Skeletal muscle satellite cell (primary cell): ENCODE results near the gene DHRS2.

Experiments
- H3K27me3 ChIP-seq: 2 replicates; pipeline ENCODE4 v1.7.0; 2013; ENCODE audit warnings: low read length; ENCODE audit not compliant: control insufficient read depth, insufficient read depth
- H3K36me3 ChIP-seq: 2 replicates; pipeline ENCODE4 v1.7.0; 2013; ENCODE audit warnings: mild to moderate bottlenecking, control low read depth, low read length; ENCODE audit not compliant: insufficient read depth
- H3K4me1 ChIP-seq: 2 replicates; pipeline ENCODE4 v1.7.0; 2013; ENCODE audit warnings: low read length; ENCODE audit not compliant: control insufficient read depth, insufficient read depth
- H3K4me2 ChIP-seq: 2 replicates; pipeline ENCODE4 v1.7.0; 2013; ENCODE audit warnings: mild to moderate bottlenecking, low read length
- H3K4me3 ChIP-seq: 2 replicates; pipeline ENCODE4 v1.7.0; 2013; ENCODE audit warnings: low read length
- H3K9ac ChIP-seq: 2 replicates; pipeline ENCODE4 v1.7.0; 2013; ENCODE audit warnings: mild to moderate bottlenecking, low read depth, low read length, moderate library complexity
- H3K9me3 ChIP-seq: replicated peaks from 2 replicates; pipeline ENCODE4 v1.7.0; 2013; ENCODE audit warnings: mild to moderate bottlenecking, control low read depth, low read length

DHRS2 gene

DNA sequence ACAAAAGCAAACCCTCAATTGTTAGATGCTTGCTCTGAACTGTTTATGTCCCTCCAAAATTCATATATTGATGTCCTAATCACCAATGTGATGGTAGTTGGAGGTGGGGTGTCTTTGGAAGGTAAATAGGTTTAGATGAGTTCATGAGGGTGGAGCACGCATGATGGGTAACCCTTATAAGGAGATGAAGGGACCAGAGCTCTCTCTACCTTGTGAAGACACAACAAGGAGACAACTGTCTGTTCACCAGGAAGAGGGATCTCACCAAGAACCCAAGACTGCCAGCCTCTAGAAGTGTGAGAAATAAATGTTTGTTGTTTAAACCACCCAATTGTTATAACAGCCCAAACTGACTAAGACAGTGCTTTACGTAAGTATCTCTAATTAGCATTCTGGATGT lies 27.0 kb downstream of the DHRS2 start:
- no peaks in the 10 kb centered on the region for H3K36me3 ChIP-seq
- H3K9ac ChIP-seq = no peak overlapping the region
- peaks cover 61% of the 10 kb centered on the region for H3K27me3 ChIP-seq
- H3K4me2 ChIP-seq = no peak overlapping the region
- H3K9me3 ChIP-seq = no peaks in the 10 kb centered on the region
- no peak overlapping the region for H3K4me3 ChIP-seq
- no peaks in the 10 kb centered on the region for H3K4me1 ChIP-seq

DNA sequence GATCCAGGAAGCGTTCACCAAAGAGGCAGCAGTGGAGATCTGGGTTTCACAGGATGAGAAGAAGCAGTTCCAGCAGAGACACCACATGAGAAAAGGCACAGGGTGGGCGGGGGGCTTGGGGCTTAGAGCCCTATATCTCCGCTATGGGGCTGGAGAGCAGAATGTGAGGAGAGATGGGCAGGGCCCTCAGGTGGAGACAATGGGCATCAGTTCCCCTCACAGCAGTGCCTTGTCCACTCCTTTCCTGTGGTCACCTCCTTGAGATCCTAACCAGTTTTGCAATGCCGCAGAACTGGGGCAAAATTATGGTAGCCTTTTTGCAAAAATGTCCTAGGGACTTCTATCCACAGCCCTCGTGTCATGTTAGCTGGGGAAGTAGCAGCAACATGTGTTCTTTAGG lies 27.5 kb downstream of the DHRS2 start:
- H3K4me3 ChIP-seq = no peak overlapping the region
- peaks cover 60% of the 10 kb centered on the region for H3K27me3 ChIP-seq
- no peaks in the 10 kb centered on the region for H3K4me1 ChIP-seq
- H3K9ac ChIP-seq = no peak overlapping the region
- no peaks in the 10 kb centered on the region for H3K36me3 ChIP-seq
- H3K9me3 ChIP-seq = no peaks in the 10 kb centered on the region
- H3K4me2 ChIP-seq = no peak overlapping the region

DNA sequence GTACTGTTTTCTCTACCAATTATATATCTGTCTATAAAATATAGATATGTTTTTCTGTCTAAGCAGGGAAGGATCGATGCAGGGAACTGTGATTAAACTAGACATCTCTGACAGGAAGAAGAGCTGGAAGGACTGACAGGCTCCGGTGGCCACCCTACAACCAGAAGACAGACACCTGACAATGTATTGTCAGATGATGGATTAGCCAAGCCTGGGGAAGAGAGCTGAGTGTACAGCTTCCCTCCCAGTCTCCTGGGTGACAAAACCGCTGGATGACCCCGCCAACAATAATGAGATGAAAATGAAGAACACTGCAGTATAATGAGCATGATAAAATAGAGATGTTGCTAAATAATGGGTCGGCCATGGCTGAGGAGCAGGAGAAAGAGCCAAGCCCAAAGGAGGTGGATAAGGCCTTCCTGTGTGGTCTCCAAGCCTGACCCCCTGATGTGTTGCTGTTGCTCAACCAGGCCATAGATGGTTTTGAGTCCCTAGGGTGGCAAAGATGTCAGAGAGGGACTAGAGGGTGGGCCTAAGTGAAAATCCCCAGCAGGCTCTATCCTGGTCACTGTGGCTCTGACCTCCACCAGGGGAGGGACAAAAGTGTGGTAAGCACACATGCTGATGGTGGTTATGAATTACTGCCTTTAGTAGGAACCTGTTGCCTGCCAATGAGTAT lies 28.2 kb downstream of the DHRS2 start:
- no peak overlapping the region for H3K4me3 ChIP-seq
- H3K4me1 ChIP-seq = no peaks in the 10 kb centered on the region
- no peak overlapping the region for H3K4me2 ChIP-seq
- H3K9me3 ChIP-seq = no peaks in the 10 kb centered on the region
- peaks cover 55% of the 10 kb centered on the region for H3K27me3 ChIP-seq
- no peak overlapping the region for H3K9ac ChIP-seq
- H3K36me3 ChIP-seq = no peaks in the 10 kb centered on the region

DNA sequence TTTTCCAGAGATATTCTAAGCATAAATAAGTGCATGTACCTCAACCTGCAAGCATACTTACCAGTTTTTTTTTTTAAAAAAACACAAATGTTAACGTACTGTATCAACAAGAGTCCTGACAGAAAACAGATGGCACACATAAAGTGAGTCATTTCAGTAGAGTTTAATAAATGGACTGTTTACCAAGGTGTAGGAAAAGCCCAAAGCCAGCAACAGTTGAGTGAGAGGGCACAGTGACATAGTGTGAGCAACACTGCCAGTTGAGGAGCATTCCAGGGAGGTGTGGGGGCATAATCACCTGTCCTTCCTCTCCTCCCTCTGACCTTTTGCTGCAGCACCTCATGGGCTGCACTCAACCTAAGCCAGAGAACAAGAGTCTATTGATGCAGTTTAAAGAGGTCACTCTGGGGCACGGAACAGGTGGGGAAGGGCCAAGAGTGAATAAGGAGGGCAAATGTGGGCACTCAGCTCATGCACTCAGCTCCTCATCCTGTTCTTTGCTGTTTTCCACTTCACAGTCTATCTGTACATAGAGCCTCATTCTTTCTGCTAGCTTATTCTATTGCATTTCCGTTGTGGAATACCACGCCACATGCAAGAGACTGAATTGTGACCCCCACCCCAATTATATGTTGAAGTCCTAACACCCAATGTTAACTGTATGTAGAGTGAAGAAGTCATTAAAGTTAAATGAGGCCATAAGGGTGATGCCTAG lies 29.3 kb downstream of the DHRS2 start:
- H3K4me3 ChIP-seq = no peak overlapping the region
- H3K4me2 ChIP-seq = no peak overlapping the region
- peaks cover 53% of the 10 kb centered on the region for H3K27me3 ChIP-seq
- H3K4me1 ChIP-seq = no peaks in the 10 kb centered on the region
- H3K9ac ChIP-seq = no peak overlapping the region
- H3K9me3 ChIP-seq = no peaks in the 10 kb centered on the region
- H3K36me3 ChIP-seq = no peaks in the 10 kb centered on the region

DNA sequence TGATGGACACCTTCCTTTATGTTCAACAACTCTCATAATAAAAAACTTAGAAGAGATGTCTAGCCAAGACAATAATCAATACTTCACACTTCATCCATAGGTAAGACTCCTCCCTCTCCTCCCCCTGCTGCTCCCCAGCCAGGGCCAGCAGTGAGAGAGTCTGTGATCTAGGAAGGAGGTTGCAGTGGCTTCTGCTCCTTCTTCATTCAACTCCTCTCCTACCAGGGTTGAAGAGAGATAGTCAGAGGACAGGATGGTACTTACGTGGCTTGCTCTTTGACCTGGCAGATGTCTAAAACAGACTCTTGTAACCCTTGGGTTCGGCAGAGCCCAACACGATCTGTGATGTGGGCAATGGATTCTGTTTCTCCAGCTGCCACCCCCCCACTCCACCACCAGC lies 31.0 kb downstream of the DHRS2 start:
- H3K36me3 ChIP-seq = no peaks in the 10 kb centered on the region
- peaks cover 42% of the 10 kb centered on the region for H3K27me3 ChIP-seq
- H3K4me3 ChIP-seq = no peak overlapping the region
- no peak overlapping the region for H3K9ac ChIP-seq
- no peak overlapping the region for H3K4me2 ChIP-seq
- no peaks in the 10 kb centered on the region for H3K9me3 ChIP-seq
- no peaks in the 10 kb centered on the region for H3K4me1 ChIP-seq

DNA sequence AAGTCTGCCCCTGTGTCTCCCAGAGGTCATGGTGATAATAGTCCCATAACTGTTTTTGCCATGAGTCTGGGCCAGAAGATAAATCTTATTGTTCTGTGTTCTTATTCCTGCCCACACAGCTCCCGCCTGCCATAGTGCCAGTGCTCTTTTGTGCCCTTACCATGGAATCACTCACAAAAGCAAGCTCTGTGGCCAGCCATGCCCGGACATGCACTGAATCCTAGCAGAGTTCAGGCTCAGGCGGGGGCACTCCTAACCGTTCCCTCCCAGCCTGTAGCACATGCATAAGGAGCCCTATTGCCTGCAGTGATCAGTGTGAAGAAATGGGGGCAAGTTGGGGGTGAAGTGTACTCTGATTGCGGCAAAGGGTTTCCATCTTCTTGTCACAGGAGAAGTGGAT lies 33.3 kb downstream of the DHRS2 start:
- Histone ChIP-seq H3K4me2 (no peak overlapping the region), H3K4me3 (no peak overlapping the region), H3K36me3 (no peaks in the 10 kb centered on the region), H3K9ac (no peak overlapping the region), H3K9me3 (no peaks in the 10 kb centered on the region), H3K4me1 (no peaks in the 10 kb centered on the region), H3K27me3 (peaks cover 32% of the 10 kb centered on the region)

DNA sequence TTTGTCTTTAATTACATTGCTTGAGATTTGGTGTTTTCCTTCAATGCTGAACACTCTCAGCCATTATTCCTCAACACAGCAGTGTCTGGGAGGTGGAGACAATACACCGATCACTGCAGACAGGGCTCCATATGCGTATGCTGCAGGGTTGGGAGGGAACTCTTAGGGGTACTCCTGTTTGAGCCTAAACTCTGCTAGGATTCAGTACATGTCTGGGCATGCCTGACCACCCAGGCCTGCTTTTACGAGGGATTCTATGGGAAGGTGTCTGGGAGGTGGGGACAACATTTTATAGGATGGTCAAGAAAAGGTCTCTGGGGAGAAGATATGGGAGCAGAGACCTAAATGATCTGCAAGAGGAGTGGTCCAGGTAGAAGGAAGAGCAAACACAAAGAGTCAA lies 34.3 kb downstream of the DHRS2 start:
- Histone ChIP-seq H3K4me3 (no peak overlapping the region), H3K36me3 (no peaks in the 10 kb centered on the region), H3K27me3 (peaks cover 28% of the 10 kb centered on the region), H3K9me3 (no peaks in the 10 kb centered on the region), H3K9ac (no peak overlapping the region), H3K4me1 (no peaks in the 10 kb centered on the region), H3K4me2 (no peak overlapping the region)

DNA sequence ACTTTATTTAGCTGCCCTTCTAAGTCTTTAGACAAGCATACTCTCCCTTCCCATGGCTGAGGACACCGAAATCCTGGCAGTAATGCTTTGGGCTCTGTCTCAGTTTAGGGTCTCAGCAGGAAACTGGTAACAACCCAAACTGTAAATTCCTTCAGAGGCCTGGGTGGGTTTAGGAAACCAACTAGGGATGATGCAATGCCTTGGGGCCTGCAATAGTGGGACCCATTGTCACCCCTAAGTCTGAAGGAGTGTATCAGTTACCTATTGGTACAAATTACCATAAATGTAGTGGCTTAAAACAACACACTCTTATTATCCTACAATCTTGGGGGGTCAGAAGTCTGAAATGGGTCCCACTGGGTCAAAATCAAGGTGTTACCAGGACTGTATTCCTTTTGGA lies 36.0 kb downstream of the DHRS2 start:
- Histone ChIP-seq H3K9me3 (no peaks in the 10 kb centered on the region), H3K36me3 (no peaks in the 10 kb centered on the region), H3K4me3 (no peak overlapping the region), H3K4me1 (no peaks in the 10 kb centered on the region), H3K27me3 (peaks cover 29% of the 10 kb centered on the region), H3K9ac (no peak overlapping the region), H3K4me2 (no peak overlapping the region)

DNA sequence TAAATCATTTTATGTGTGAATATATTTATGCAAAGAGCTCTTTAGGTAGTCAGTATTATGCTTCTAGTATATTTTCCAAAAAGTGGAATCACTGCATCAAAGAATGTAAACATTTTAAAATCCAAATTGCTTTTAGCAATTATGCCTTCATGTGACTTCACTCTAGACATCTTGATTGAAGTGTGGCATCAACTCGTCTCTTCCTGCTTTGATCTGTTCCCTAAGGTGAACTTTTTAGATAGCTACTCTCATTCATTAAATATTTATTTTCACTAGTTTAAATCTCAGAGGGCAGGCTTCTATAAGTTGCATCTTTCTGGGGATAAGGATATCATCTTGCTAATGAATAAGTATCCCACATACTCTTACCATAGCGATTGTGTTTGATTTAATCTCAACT lies 39.2 kb downstream of the DHRS2 start:
- Histone ChIP-seq H3K4me2 (no peak overlapping the region), H3K36me3 (no peaks in the 10 kb centered on the region), H3K27me3 (peaks cover 23% of the 10 kb centered on the region), H3K9ac (no peak overlapping the region), H3K4me3 (no peak overlapping the region), H3K9me3 (no peaks in the 10 kb centered on the region), H3K4me1 (no peaks in the 10 kb centered on the region)

DNA sequence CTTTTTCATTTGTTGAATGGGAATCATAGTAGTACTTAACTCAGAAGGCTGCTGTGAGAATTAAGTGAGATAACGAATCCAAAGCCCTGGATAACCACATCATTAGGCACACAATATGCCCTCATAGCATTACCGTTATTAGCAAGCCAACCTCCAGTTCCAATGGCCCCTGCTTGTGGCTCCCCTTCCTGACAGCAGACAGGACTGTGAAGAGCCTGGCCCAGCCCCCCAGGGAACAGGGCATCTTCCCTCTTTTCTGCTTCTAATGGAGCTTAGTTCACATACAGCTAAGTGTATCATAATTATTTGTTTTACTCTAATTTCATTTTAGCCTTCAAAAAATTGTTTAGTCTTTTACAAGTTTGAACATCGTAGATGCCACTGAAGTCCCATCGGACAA lies 39.7 kb downstream of the DHRS2 start:
- no peaks in the 10 kb centered on the region for H3K9me3 ChIP-seq
- H3K4me1 ChIP-seq = no peaks in the 10 kb centered on the region
- H3K27me3 ChIP-seq = peaks cover 23% of the 10 kb centered on the region
- no peak overlapping the region for H3K4me2 ChIP-seq
- no peak overlapping the region for H3K9ac ChIP-seq
- no peaks in the 10 kb centered on the region for H3K36me3 ChIP-seq
- no peak overlapping the region for H3K4me3 ChIP-seq

DNA sequence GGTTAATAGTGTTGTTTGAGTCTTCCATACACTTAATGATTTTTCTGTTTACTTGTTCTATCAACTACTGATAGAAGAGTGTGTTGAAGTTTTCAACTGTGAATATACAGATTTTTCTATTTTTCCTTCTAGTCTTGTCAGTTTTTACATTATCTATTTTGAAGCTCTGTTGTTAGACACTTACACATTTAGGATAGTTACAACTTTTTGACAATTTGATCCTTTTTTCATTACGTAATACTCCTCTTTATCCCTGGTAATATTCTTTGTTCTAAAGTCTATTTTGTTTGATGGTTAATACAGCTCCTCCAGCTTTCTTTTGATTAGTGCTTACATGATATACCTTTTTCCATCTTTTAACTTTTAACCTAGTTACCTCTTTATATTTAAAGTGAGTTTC lies 45.2 kb downstream of the DHRS2 start:
- Histone ChIP-seq H3K36me3 (no peaks in the 10 kb centered on the region), H3K9ac (no peak overlapping the region), H3K4me3 (no peak overlapping the region), H3K4me1 (no peaks in the 10 kb centered on the region), H3K27me3 (peaks cover 34% of the 10 kb centered on the region), H3K9me3 (no peaks in the 10 kb centered on the region), H3K4me2 (no peak overlapping the region)
